ENCODE data around the gene MEGF8.

GRCh38 chr19:42290136-42290522 is 35.3 kb upstream of the MEGF8 start:
- TF ChIP-seq TAF1 (IDR thresholded peaks at IDR 0.05; ENCODE audit: borderline replicate concordance, insufficient read depth, low read length) (no peak), POLR2AphosphoS5 (IDR thresholded peaks at IDR 0.05; ENCODE audit: low read depth, low read length) (no peak)

All from PFSK-1 (cell line).